B cell (primary cell): ENCODE results near the gene ZNF761. TPM values are rescaled to one million over a fixed set of nuclear protein-coding genes. Genes with fewer than 3 reads are reported as not detected.
"Not testable (repeated sequence)": the region's sequence is repeated elsewhere in the genome, so short reads cannot be mapped to it uniquely, and the experiment has no call there.

ENCODE experiments used
- ATAC-seq: fragments of 200-7000 bp; cut with Tn5 transposase; one replicate; pipeline ENCODE4 v1.10.0; 2021; ENCODE audit warnings: low read depth, mild to moderate bottlenecking, moderate number of reproducible peaks, moderate library complexity
- CTCF ChIA-PET: fragments of 350-600 bp; sonication (Branson Sonifier 250); formaldehyde crosslinking; loops from one replicate; lab custom pipeline; 2021; ENCODE audit warnings: antibody characterized with exemption, inconsistent platforms; lab: Charles Lee
- POLR2A ChIA-PET: fragments of 350-600 bp; sonication (Branson Sonifier 250); formaldehyde crosslinking; loops from one replicate; lab custom pipeline; 2021; ENCODE audit warnings: antibody characterized with exemption; lab: Charles Lee
- DNase-seq: peaks from one replicate; pipeline ENCODE4 v3.0.0; 2013
- H2AFZ ChIP-seq: 2 replicates; pipeline ENCODE4 v1.6.1; 2012; ENCODE audit warnings: mild to moderate bottlenecking, low read depth, low read length; ENCODE audit not compliant: insufficient read depth, poor library complexity, severe bottlenecking
- H3K27ac ChIP-seq, 2 donors: 1 replicate in 1 of 2; 2 replicates in 1 of 2; pipeline ENCODE4 v1.5.1; 2012 to 2013; ENCODE audit warnings: low read length in 2 of 2, mild to moderate bottlenecking in 2 of 2, moderate library complexity in 1 of 2
- H3K27me3 ChIP-seq, 4 experiments: fragments of 200-600 bp in 1 of 4; sonication (generic) in 1 of 4; replicated peaks in 1 of 4; 1 replicate in 2 of 4; 2 replicates in 2 of 4; pipeline versions ENCODE4 v1.6.1 to v1.7.0; 2013 to 2016; ENCODE audit warnings: low read length in 3 of 4, mild to moderate bottlenecking in 2 of 4, mixed read lengths in 1 of 4, moderate library complexity in 1 of 4; ENCODE audit not compliant: insufficient read depth in 4 of 4, control insufficient read depth in 3 of 4; ENCODE audit errors: control extremely low read depth in 1 of 4
- H3K36me3 ChIP-seq, 2 experiments: replicated peaks in 1 of 2; 1 replicate in 1 of 2; 2 replicates in 1 of 2; pipeline versions ENCODE4 v1.6.1 to v1.7.1; 2013; ENCODE audit warnings: low read length in 1 of 2; ENCODE audit not compliant: insufficient read depth in 2 of 2, control insufficient read depth in 1 of 2; ENCODE audit errors: control extremely low read depth in 1 of 2, extremely low read depth in 1 of 2
- H3K4me1 ChIP-seq, 2 donors: fragments of 200-600 bp in 1 of 2; sonication (generic) in 1 of 2; 1 replicate in 1 of 2; 2 replicates in 1 of 2; pipeline versions ENCODE4 v1.5.1 to v1.6.1; 2013 to 2017; ENCODE audit warnings: low read length in 2 of 2; ENCODE audit not compliant: control insufficient read depth in 2 of 2, insufficient read depth in 2 of 2
- H3K4me2 ChIP-seq: replicated peaks from 2 replicates; pipeline ENCODE3; 2012; ENCODE audit warnings: mild to moderate bottlenecking, low read depth, low read length; ENCODE audit not compliant: poor library complexity, severe bottlenecking
- H3K4me3 ChIP-seq, 5 experiments: fragments of 200-600 bp in 1 of 5; sonication (generic) in 1 of 5; 1 replicate in 3 of 5; 2 replicates in 2 of 5; pipeline versions ENCODE4 v1.5.1 to v1.7.0; 2011 to 2016; ENCODE audit warnings: low read length in 4 of 5, mild to moderate bottlenecking in 4 of 5, low read depth in 2 of 5, control low read depth in 1 of 5, moderate library complexity in 1 of 5; ENCODE audit not compliant: insufficient read depth in 1 of 5; ENCODE audit errors: control extremely low read depth in 1 of 5, extremely low read depth in 1 of 5
- H3K79me2 ChIP-seq: fragments of 200-600 bp; sonication (generic); one replicate; pipeline ENCODE4 v1.6.0; 2016; ENCODE audit warnings: low read length; ENCODE audit not compliant: control insufficient read depth, insufficient read depth
- H3K9ac ChIP-seq: fragments of 200-600 bp; sonication (generic); 2 replicates; pipeline ENCODE4 v1.6.1; 2017; ENCODE audit warnings: mild to moderate bottlenecking, low read length, moderate library complexity
- H3K9me3 ChIP-seq, 3 donors: one replicate each; pipeline versions ENCODE4 v1.6.1 to v1.7.1; 2013; ENCODE audit warnings: low read length in 2 of 3; ENCODE audit not compliant: control insufficient read depth in 2 of 3, insufficient read depth in 1 of 3; ENCODE audit errors: control extremely low read depth in 1 of 3
- H4K20me1 ChIP-seq: 2 replicates; pipeline ENCODE4 v1.6.0; 2012; ENCODE audit warnings: mild to moderate bottlenecking, low read length; ENCODE audit not compliant: insufficient read depth, control insufficient read depth, poor library complexity, severe bottlenecking
- H3K27ac Mint-ChIP-seq: one replicate; pipeline ENCODE4 v1.8.0; 2021; ENCODE audit warnings: mixed read lengths
- H3K27me3 Mint-ChIP-seq: one replicate; pipeline ENCODE4 v1.8.0; 2021; ENCODE audit warnings: mixed read lengths
- H3K4me1 Mint-ChIP-seq: one replicate; pipeline ENCODE4 v1.8.0; 2021; ENCODE audit warnings: mixed read lengths
- H3K4me3 Mint-ChIP-seq: one replicate; pipeline ENCODE4 v1.8.0; 2021; ENCODE audit warnings: mixed read lengths
- H3K9me3 Mint-ChIP-seq: one replicate; pipeline ENCODE4 v1.8.0; 2022; ENCODE audit warnings: mixed read lengths; ENCODE audit not compliant: insufficient read depth
- EZH2 ChIP-seq: IDR thresholded peaks from 2 replicates; pipeline ENCODE4 v1.6.1; 2012; ENCODE audit warnings: borderline replicate concordance, low read depth, mild to moderate bottlenecking, moderate library complexity, low read length; ENCODE audit not compliant: insufficient read depth, poor library complexity, severe bottlenecking
- WGBS: methylation state at CpG from one replicate; pipeline ENCODE4 v1.1.5; 2013; ENCODE audit warnings: missing lambda C conversion rate; ENCODE audit not compliant: insufficient coverage; 5-methylcytosine and 5-hydroxymethylcytosine counted together
- intact Hi-C: fragments of 100-400 bp; cut with micrococcal nuclease; formaldehyde crosslinking; loops from one replicate; pipeline ENCODE4 v1.10.0; 2022
- polyA plus RNA-seq: library from polyadenylated mRNA; depleted of rRNA; stranded (reverse); fragments of >200 nt; gene quantifications from 2 replicates; pipeline ENCODE4 v1.2.3, GENCODE V29; 2012
- total RNA-seq, 2 donors: library from RNA; stranded (reverse); fragments of 120-200 nt in 1 of 2; gene quantifications; 1 replicate in 1 of 2; 2 replicates in 1 of 2; pipeline versions ENCODE4 v1.2.3 to v1.2.4, GENCODE V29; 2013 to 2022
- TF ChIP-seq, protein P1 (sequence below): fragments of 200-600 bp; IDR thresholded peaks from one replicate; pipeline ENCODE4 v1.8.0; 2022; ENCODE audit warnings: antibody characterized with exemption, mild to moderate bottlenecking

The ZNF761 gene
- total and polyA plus RNA-seq, 2 donors (not counting 1 experiment from before 2014, with no cell fraction given), result 12.1 to 14.9 TPM

DNA sequence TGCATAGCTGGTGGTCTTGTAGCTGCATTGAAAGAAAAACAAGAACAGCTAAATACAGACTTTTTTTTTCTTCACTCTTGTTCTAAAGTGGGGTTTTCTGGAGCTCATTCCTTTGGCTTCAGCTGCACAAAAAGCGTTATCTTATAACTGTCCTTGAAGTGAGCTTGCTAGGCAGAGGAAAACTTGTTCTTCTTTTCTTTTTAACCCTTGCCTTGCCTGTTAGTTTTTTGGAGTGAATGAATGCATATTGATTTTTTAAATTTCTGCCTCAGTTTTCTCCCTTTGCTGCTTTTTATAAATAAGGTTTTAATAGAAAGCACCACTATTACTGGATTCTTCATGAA, 35.3 kb upstream of the ZNF761 start:
- Histone ChIP-seq H3K36me3 (peaks cover 6 to 29% of the 10 kb centered on the region in 2 experiments), H3K4me3 (no peak overlapping the region), H2AFZ (no peak overlapping the region), H3K4me1 (peaks cover 11 to 16% of the 10 kb centered on the region in 2 donors), H3K27ac (no peak overlapping the region), H3K4me2 (peak overlapping the region; percentile 89), H3K9ac (no peak overlapping the region), H4K20me1 (no peaks in the 10 kb centered on the region), H3K79me2 (peaks cover 29% of the 10 kb centered on the region), H3K9me3 (peaks cover 0 to 42% (median 2%) of the 10 kb centered on the region in 3 donors), H3K27me3 (no peaks in the 10 kb centered on the region)
- peaks cover 27% of the 10 kb centered on the region for H3K4me1 Mint-ChIP-seq
- intact Hi-C loops, result no loop called here
- H3K4me3 Mint-ChIP-seq, result peak overlapping the region; percentile 86
- no peaks in the 10 kb centered on the region for H3K27me3 Mint-ChIP-seq
- ChIA-PET CTCF (interaction anchor here (0.5 to 0.7 kb wide), 2 partner anchors 658 to 805 kb away, joined by 3 read pairs; no protein-coding TSS in a partner anchor), POLR2A (interaction anchor here (0.6 to 1.3 kb wide), 2 partner anchors 35 to 689 kb away, joined by 4 read pairs; partner anchors contain the start of gene ZNF761)
- ATAC-seq (no peak), DNase-seq (no peak)
- H3K9me3 Mint-ChIP-seq, result no peaks in the 10 kb centered on the region
- TF ChIP-seq, protein P1, sequence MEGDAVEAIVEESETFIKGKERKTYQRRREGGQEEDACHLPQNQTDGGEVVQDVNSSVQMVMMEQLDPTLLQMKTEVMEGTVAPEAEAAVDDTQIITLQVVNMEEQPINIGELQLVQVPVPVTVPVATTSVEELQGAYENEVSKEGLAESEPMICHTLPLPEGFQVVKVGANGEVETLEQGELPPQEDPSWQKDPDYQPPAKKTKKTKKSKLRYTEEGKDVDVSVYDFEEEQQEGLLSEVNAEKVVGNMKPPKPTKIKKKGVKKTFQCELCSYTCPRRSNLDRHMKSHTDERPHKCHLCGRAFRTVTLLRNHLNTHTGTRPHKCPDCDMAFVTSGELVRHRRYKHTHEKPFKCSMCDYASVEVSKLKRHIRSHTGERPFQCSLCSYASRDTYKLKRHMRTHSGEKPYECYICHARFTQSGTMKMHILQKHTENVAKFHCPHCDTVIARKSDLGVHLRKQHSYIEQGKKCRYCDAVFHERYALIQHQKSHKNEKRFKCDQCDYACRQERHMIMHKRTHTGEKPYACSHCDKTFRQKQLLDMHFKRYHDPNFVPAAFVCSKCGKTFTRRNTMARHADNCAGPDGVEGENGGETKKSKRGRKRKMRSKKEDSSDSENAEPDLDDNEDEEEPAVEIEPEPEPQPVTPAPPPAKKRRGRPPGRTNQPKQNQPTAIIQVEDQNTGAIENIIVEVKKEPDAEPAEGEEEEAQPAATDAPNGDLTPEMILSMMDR, result no peak
- no peak for TF ChIP-seq EZH2
- no peak overlapping the region for H3K27ac Mint-ChIP-seq
- no CpG with 5 or more reads among the region's 1 CpG for WGBS

- H2AFZ ChIP-seq, ATAC-seq, H3K9ac ChIP-seq, POLR2A ChIA-PET, H3K27ac Mint-ChIP-seq, H3K27me3 Mint-ChIP-seq, H3K9me3 Mint-ChIP-seq, CTCF ChIA-PET, intact Hi-C loops, DNase-seq, H4K20me1 ChIP-seq, H3K27me3 ChIP-seq, H3K4me2 ChIP-seq, H3K27ac ChIP-seq, H3K4me3 ChIP-seq: not testable (repeated sequence)
- Mint-ChIP-seq H3K4me3 (peak overlapping the region; percentile 6), H3K4me1 (peaks cover 27% of the 10 kb centered on the region)
- Histone ChIP-seq H3K79me2 (peaks cover 29% of the 10 kb centered on the region), H3K4me1 (peaks cover 11 to 16% of the 10 kb centered on the region in 2 donors), H3K9me3 (peaks cover 2 to 42% (median 2%) of the 10 kb centered on the region in 3 donors), H3K36me3 (peaks cover 7 to 38% of the 10 kb centered on the region in 2 experiments)
- no CpG with 5 or more reads among the region's 1 CpG for WGBS
Measured at GRCh38 chr19:53397918-53398317, 33.9 kb upstream of the ZNF761 start.
